Common myeloid progenitor, CD34-positive (primary cell): ENCODE measurements around the gene RBMS1.

Experiments
- CTCF ChIA-PET: fragments of 350-600 bp; sonication (Branson Sonifier 250); formaldehyde crosslinking; loops from one replicate; lab custom pipeline; 2021; ENCODE audit warnings: antibody characterized with exemption; lab: Charles Lee
- POLR2A ChIA-PET: fragments of 350-600 bp; sonication (Branson Sonifier 250); formaldehyde crosslinking; loops from one replicate; lab custom pipeline; 2021; ENCODE audit warnings: antibody characterized with exemption; lab: Charles Lee
- DNase-seq, 3 donors: peaks; one replicate each; pipeline versions ENCODE4 v3.0.0 to v3.0.0-alpha.2; 2013
- H3K27ac ChIP-seq, 2 experiments: 1 replicate in 1 of 2; 2 replicates in 1 of 2; pipeline ENCODE4 v1.7.0; 2013; ENCODE audit warnings: inconsistent platforms in 2 of 2, low read length in 2 of 2, mild to moderate bottlenecking in 2 of 2, low read depth in 1 of 2, moderate library complexity in 1 of 2; ENCODE audit not compliant: severe bottlenecking in 2 of 2, insufficient read depth in 1 of 2, poor library complexity in 1 of 2
- H3K27me3 ChIP-seq, 5 experiments: replicated peaks in 2 of 5; 1 replicate in 3 of 5; 2 replicates in 2 of 5; pipeline versions ENCODE4 v1.6.1 to v1.7.0; 2013; ENCODE audit warnings: low read length in 4 of 5, mild to moderate bottlenecking in 2 of 5, moderate library complexity in 2 of 5, inconsistent platforms in 1 of 5; ENCODE audit not compliant: insufficient read depth in 5 of 5, control insufficient read depth in 4 of 5
- H3K36me3 ChIP-seq, 4 experiments: 1 replicate in 2 of 4; 2 replicates in 2 of 4; pipeline versions ENCODE4 v1.6.1 to v1.7.0; 2013; ENCODE audit warnings: low read length in 3 of 4, control low read depth in 1 of 4, mild to moderate bottlenecking in 1 of 4; ENCODE audit not compliant: control insufficient read depth in 4 of 4, insufficient read depth in 4 of 4
- H3K4me1 ChIP-seq, 4 experiments: 1 replicate in 3 of 4; 2 replicates in 1 of 4; pipeline versions ENCODE4 v1.6.1 to v1.7.1; 2013; ENCODE audit warnings: low read length in 3 of 4, mild to moderate bottlenecking in 3 of 4, control low read depth in 1 of 4, inconsistent platforms in 1 of 4, moderate library complexity in 1 of 4; ENCODE audit not compliant: control insufficient read depth in 4 of 4, insufficient read depth in 4 of 4; ENCODE audit errors: control extremely low read depth in 1 of 4
- H3K4me3 ChIP-seq, 7 experiments: 1 replicate in 4 of 7; 2 replicates in 3 of 7; pipeline versions ENCODE4 v1.5.1 to v1.7.0; 2013; ENCODE audit warnings: mild to moderate bottlenecking in 7 of 7, low read length in 6 of 7, moderate library complexity in 6 of 7, inconsistent platforms in 2 of 7, low read depth in 2 of 7, control low read depth in 1 of 7; ENCODE audit not compliant: insufficient read depth in 4 of 7, control insufficient read depth in 1 of 7; ENCODE audit errors: extremely low read depth in 1 of 7
- H3K9me3 ChIP-seq, 5 experiments: 1 replicate in 4 of 5; 2 replicates in 1 of 5; pipeline versions ENCODE4 v1.6.1 to v1.7.1; 2013; ENCODE audit warnings: low read length in 4 of 5, mild to moderate bottlenecking in 2 of 5, inconsistent platforms in 1 of 5, low read depth in 1 of 5, moderate library complexity in 1 of 5; ENCODE audit not compliant: control insufficient read depth in 4 of 5, insufficient read depth in 2 of 5; ENCODE audit errors: control extremely low read depth in 1 of 5
- WGBS: methylation state at CpG from one replicate; pipeline ENCODE4 v1.1.5; 2013; ENCODE audit not compliant: insufficient coverage; 5-methylcytosine and 5-hydroxymethylcytosine counted together

The RBMS1 gene

DNA sequence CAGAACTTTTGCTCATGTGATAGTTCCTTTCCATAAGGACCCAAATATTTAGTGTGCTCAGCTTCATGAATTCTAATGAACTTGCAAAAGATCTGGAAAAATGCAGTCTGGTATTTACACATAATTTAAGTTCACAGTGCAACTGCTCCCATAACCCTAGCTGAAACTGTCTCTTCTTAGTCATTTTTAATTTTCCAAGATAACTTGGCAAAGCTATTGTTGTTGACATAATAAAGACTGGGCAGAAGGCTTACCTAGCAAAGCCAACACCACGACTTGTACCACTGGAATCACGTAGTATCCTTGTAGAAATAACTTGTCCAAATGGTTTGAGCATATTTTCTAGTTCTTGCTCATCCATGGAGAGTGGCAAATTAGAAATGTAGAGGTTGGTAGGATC lies 190.5 kb downstream of the RBMS1 start:
- ChIA-PET CTCF (interaction anchor here (0.9 to 3.6 kb wide), 4 partner anchors 13 to 692 kb away, joined by 3 to 11 read pairs (median 3); no protein-coding TSS in a partner anchor), POLR2A (no interaction called here)
- no peak overlapping the region for H3K4me3 ChIP-seq
- 100% methylated on average over 2 of the region's 2 CpGs for WGBS
- no peak for DNase-seq
- no peaks in the 10 kb centered on the region for H3K9me3 ChIP-seq
- H3K36me3 ChIP-seq, result peaks cover 16 to 31% (median 22%) of the 10 kb centered on the region in 4 experiments
- H3K4me1 ChIP-seq, result no peaks in the 10 kb centered on the region
- H3K27ac ChIP-seq, result no peak overlapping the region
- no peaks in the 10 kb centered on the region for H3K27me3 ChIP-seq

DNA sequence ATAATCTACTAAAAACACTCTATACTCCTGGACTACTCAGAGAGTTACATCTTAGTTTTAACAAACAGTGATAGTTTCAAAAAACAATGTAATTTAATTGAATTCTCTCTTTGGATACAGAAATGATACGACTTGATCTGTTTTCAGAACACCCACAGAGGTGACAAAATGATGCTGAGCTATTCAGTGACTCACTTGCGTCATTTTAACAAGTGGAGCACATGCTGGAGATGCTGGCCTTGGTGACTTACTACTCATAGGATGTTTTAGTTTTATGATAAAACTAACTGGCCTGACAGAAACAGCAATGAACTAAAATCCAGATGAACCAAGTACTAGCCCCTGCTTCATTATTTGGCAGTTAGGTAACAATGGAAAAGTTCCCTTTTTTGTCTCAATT lies 192.2 kb downstream of the RBMS1 start:
- WGBS, result 85% methylated on average over 2 of the region's 2 CpGs
- H3K9me3 ChIP-seq, result no peaks in the 10 kb centered on the region
- no peak overlapping the region for H3K27ac ChIP-seq
- H3K4me1 ChIP-seq, result no peaks in the 10 kb centered on the region
- peaks cover 17 to 44% (median 27%) of the 10 kb centered on the region in 4 experiments for H3K36me3 ChIP-seq
- H3K27me3 ChIP-seq, result no peaks in the 10 kb centered on the region
- ChIA-PET POLR2A (no interaction called here), CTCF (interaction anchor here (0.6 kb wide), 1 partner anchor 47 kb away, joined by 3 read pairs; no protein-coding TSS in a partner anchor)
- no peak for DNase-seq
- no peak overlapping the region for H3K4me3 ChIP-seq

DNA sequence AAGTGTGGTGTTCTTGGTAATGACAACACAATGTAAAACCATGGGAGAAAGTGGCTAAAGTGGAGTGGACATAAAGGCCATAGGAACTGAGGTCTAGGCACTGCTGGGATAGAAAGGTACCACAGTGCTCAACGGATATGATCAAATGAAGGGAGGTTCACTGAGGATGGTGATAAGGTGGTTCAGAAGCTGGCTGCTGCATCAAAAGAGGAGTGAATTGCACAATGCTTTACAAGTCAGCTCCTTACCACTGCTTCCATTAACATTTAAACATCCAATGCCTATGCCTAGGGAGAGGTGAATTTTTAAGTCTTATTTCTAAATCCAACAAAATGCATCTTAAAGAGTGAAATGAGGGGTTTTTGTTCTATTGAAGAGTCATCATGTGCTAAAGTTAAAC lies 193.4 kb downstream of the RBMS1 start:
- WGBS, result 100% methylated on average over 1 of the region's 1 CpG
- Histone ChIP-seq H3K4me3 (no peak overlapping the region), H3K4me1 (no peaks in the 10 kb centered on the region), H3K36me3 (peaks cover 15 to 46% (median 27%) of the 10 kb centered on the region in 4 experiments), H3K9me3 (no peaks in the 10 kb centered on the region), H3K27ac (no peak overlapping the region), H3K27me3 (no peaks in the 10 kb centered on the region)
- CTCF ChIA-PET, result no interaction called here
- DNase-seq, result no peak
- POLR2A ChIA-PET, result no interaction called here

DNA sequence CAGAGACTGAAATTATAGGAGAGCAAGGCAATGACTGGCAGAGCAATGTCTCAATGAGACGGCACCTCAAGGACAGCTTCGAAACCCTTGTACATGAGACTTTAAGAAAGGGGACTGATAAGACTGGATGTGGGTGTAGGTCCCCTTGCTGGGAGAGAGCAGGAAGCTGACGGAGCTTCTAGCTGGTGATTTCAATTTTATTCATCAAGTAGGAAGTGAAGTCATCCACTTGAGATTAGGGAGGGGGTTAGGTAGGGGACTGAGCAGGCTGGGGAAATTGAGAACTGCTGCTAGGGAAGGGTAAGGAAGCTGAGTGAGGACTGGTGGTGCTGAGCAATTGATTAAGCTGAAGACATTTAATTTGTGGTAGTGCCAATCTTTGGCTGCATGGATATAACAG lies 194.1 kb downstream of the RBMS1 start:
- WGBS, result 83% methylated on average over 3 of the region's 3 CpGs
- H3K27me3 ChIP-seq, result no peaks in the 10 kb centered on the region
- no peak overlapping the region for H3K27ac ChIP-seq
- H3K9me3 ChIP-seq, result no peaks in the 10 kb centered on the region
- POLR2A ChIA-PET, result no interaction called here
- DNase-seq, result no peak
- H3K4me1 ChIP-seq, result peaks cover 0 to under 1% (median 0%) of the 10 kb centered on the region in 4 experiments
- CTCF ChIA-PET, result no interaction called here
- H3K4me3 ChIP-seq, result no peak overlapping the region
- H3K36me3 ChIP-seq, result peaks cover 14 to 46% (median 27%) of the 10 kb centered on the region in 4 experiments

DNA sequence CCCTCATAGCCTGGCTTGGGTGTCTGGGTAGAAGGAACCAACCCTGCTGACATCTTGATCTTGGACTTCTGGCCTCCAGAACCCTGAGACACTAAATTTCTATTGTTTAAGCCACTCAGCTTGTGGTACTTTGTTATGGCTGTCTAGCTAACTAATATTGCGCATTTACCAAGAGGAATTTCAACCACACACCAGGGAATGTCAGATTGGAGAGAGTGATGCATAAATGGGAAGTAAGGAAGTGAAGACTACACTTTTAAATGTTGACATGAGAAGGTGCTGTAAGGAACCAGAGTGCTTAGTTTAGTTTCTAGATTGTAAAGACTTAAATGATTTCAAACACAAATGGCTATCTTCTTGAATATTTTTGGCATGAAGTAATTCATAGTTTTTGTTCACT lies 194.6 kb downstream of the RBMS1 start:
- no peak for DNase-seq
- no peaks in the 10 kb centered on the region for H3K27me3 ChIP-seq
- H3K27ac ChIP-seq, result no peak overlapping the region
- H3K4me1 ChIP-seq, result peaks cover 0 to 6% (median under 1%) of the 10 kb centered on the region in 4 experiments
- POLR2A ChIA-PET, result no interaction called here
- no peaks in the 10 kb centered on the region for H3K9me3 ChIP-seq
- CTCF ChIA-PET, result no interaction called here
- H3K36me3 ChIP-seq, result peaks cover 14 to 44% (median 30%) of the 10 kb centered on the region in 4 experiments
- WGBS, result no CpG with 5 or more reads among the region's 1 CpG
- H3K4me3 ChIP-seq, result no peak overlapping the region

DNA sequence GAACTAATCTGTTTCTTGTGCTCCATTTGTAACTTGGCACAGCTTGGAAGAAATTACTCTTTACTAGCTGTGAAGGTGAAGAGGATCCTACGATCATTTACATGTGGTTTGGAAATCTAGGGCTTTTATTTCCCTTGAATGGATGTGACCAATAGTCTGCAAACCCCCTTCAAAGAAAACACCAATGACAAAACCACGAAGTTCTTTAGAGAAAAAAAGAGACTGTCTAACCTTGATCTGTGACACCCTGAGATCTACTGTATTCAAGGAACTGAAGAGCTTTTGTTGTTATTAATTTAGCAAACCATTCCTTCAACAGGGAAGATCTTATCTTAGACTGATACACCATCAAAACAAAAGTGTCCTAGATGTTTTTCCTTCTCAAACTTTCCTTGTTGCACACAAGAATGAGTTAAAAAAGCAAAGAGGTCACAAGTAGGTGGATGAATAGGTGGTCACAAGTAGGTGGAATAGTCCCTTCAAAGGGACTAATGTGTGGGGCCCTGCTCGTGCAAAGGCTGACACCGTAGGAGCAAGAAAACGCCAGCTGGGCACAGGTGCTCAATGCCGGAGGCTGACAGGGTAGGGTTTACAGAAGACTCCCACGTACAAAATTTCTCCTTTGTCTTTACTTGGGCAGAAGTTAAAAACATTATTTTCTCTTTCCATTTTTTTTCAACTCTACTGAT lies 197.9 kb downstream of the RBMS1 start:
- Histone ChIP-seq H3K27me3 (no peaks in the 10 kb centered on the region), H3K4me1 (peaks cover 0 to 6% (median under 1%) of the 10 kb centered on the region in 4 experiments), H3K9me3 (no peaks in the 10 kb centered on the region), H3K4me3 (no peak overlapping the region), H3K27ac (no peak overlapping the region), H3K36me3 (peaks cover 20 to 48% (median 25%) of the 10 kb centered on the region in 4 experiments)
- ChIA-PET CTCF (no interaction called here), POLR2A (no interaction called here)
- DNase-seq, result no peak
- WGBS, result 100% methylated on average over 6 of the region's 7 CpGs

DNA sequence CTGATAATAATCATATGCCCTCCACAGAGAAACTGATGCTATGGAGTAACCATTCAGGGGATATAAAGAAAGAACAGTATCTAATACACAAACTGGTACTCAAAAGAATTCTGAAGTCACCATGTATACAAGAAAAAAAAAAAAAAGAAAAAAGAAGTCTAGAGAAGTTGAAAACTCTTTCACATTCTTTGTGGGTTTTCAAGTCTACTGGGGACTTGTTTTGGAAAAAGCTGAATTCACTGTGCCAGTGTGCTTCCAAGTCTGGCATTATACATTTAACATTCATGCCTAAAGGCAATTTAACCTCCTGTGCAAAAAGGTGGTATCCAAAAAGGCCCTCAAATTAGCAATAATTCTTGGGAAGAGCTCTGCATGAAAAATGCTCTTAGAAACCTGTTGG lies 198.7 kb downstream of the RBMS1 start:
- Histone ChIP-seq H3K4me3 (no peak overlapping the region), H3K27me3 (no peaks in the 10 kb centered on the region), H3K4me1 (peaks cover 0 to 9% (median 4%) of the 10 kb centered on the region in 4 experiments), H3K36me3 (peaks cover 15 to 44% (median 21%) of the 10 kb centered on the region in 4 experiments), H3K27ac (no peak overlapping the region), H3K9me3 (no peaks in the 10 kb centered on the region)
- ChIA-PET CTCF (interaction anchor here (0.9 kb wide), 1 partner anchor 29 kb away, joined by 3 read pairs; no protein-coding TSS in a partner anchor), POLR2A (no interaction called here)
- no peak for DNase-seq
